Activated naive CD4-positive, alpha-beta T cell treated with anti-CD3 and anti-CD28 coated beads, Interleukin-2, amount 10 ng/mL, durations not matched to agents 7 days and 5 days (primary cell): ENCODE data around the gene ANKS4B.
"Not testable (repeated sequence)": the region's sequence is repeated elsewhere in the genome, so short reads cannot be mapped to it uniquely, and the experiment has no call there.

Experiments used
- CTCF ChIA-PET: fragments of 350-600 bp; sonication (Branson Sonifier 250); formaldehyde crosslinking; loops from one replicate; lab custom pipeline; 2021; ENCODE audit warnings: antibody characterized with exemption; lab: Charles Lee
- DNase-seq: peaks from one replicate; pipeline ENCODE4 v3.0.0-alpha.2; 2020
- H3K27ac Mint-ChIP-seq: one replicate; pipeline ENCODE4 v1.8.0; 2021; ENCODE audit warnings: mild to moderate bottlenecking, moderate library complexity, mixed read lengths
- H3K27me3 Mint-ChIP-seq: one replicate; pipeline ENCODE4 v1.8.0; 2021; ENCODE audit warnings: mild to moderate bottlenecking, mixed read lengths
- H3K36me3 Mint-ChIP-seq: one replicate; pipeline ENCODE4 v1.8.0; 2021; ENCODE audit warnings: mixed read lengths
- H3K4me1 Mint-ChIP-seq: one replicate; pipeline ENCODE4 v1.8.0; 2021; ENCODE audit warnings: mixed read lengths
- H3K4me3 Mint-ChIP-seq: one replicate; pipeline ENCODE4 v1.8.0; 2021; ENCODE audit warnings: mild to moderate bottlenecking, moderate library complexity, mixed read lengths
- H3K9me3 Mint-ChIP-seq: one replicate; pipeline ENCODE4 v1.8.0; 2021; ENCODE audit warnings: mixed read lengths

ANKS4B gene

GRCh38 chr16:21277927-21278706, 44.6 kb downstream of the ANKS4B start, which contains the start of gene CRYM:
CRYM (minus strand) TSS chr16:21278290; CDS start chr16:21278251, 39 bp downstream.
- Mint-ChIP-seq H3K4me1 (peaks cover 5% of the 10 kb centered on the region), H3K4me3 (peak within 1 kb of the TSS; percentile 35), H3K9me3 (no peaks in the 10 kb centered on the region), H3K27ac (no peak within 1 kb of the TSS), H3K36me3 (no peaks in the 10 kb centered on the region), H3K27me3 (peaks cover 80% of the 10 kb centered on the region)
- CTCF ChIA-PET: interaction anchor here (0.8 to 2.3 kb wide), 5 partner anchors 22 to 121 kb away, joined by 3 to 15 read pairs (median 4); partner anchors contain the start of gene LDAF1
- peak; percentile 66 for DNase-seq

GRCh38 chr16:21279501-21279900, 46.0 kb downstream of the ANKS4B start:
- Mint-ChIP-seq H3K4me3 (no peak overlapping the region), H3K27ac (no peak overlapping the region), H3K4me1 (peaks cover 8% of the 10 kb centered on the region), H3K9me3 (no peaks in the 10 kb centered on the region), H3K36me3 (no peaks in the 10 kb centered on the region), H3K27me3 (peaks cover 88% of the 10 kb centered on the region)
- no peak for DNase-seq
- CTCF ChIA-PET: interaction anchor here (0.8 to 1.1 kb wide), 3 partner anchors 122 to 1040 kb away, joined by 3 to 4 read pairs (median 3); no protein-coding TSS in a partner anchor

GRCh38 chr16:21281698-21282389, 48.3 kb downstream of the ANKS4B start:
- Mint-ChIP-seq H3K36me3 (no peaks in the 10 kb centered on the region), H3K27me3 (peaks cover 76% of the 10 kb centered on the region), H3K4me1 (peaks cover 8% of the 10 kb centered on the region), H3K27ac (no peak overlapping the region), H3K9me3 (no peaks in the 10 kb centered on the region), H3K4me3 (no peak overlapping the region)
- no peak for DNase-seq
- CTCF ChIA-PET: no interaction called here

GRCh38 chr16:21283521-21284289, 50.2 kb downstream of the ANKS4B start:
- H3K9me3 Mint-ChIP-seq: no peaks in the 10 kb centered on the region
- no peak overlapping the region for H3K27ac Mint-ChIP-seq
- CTCF ChIA-PET: interaction anchor here (1.4 kb wide), 1 partner anchor 10 kb away, joined by 3 read pairs; no protein-coding TSS in a partner anchor
- H3K4me1 Mint-ChIP-seq: peaks cover 3% of the 10 kb centered on the region
- peaks cover 66% of the 10 kb centered on the region for H3K27me3 Mint-ChIP-seq
- H3K4me3 Mint-ChIP-seq: no peak overlapping the region
- no peak for DNase-seq
- H3K36me3 Mint-ChIP-seq: no peaks in the 10 kb centered on the region

- CTCF ChIA-PET: no interaction called here
- DNase-seq: no peak
- peaks cover 60% of the 10 kb centered on the region for H3K27me3 Mint-ChIP-seq
- H3K36me3 Mint-ChIP-seq: no peaks in the 10 kb centered on the region
- H3K9me3 Mint-ChIP-seq: no peaks in the 10 kb centered on the region
- no peak overlapping the region for H3K4me3 Mint-ChIP-seq
- peaks cover 3% of the 10 kb centered on the region for H3K4me1 Mint-ChIP-seq
- H3K27ac Mint-ChIP-seq: no peak overlapping the region
These were observed 50.9 kb downstream of the ANKS4B start for GRCh38 chr16:21284414-21284813.

GRCh38 chr16:21285314-21285713, 51.8 kb downstream of the ANKS4B start:
- CTCF ChIA-PET: interaction anchor here (1.2 kb wide), 1 partner anchor 15 kb away, joined by 5 read pairs; no protein-coding TSS in a partner anchor
- H3K4me1 Mint-ChIP-seq: peaks cover 3% of the 10 kb centered on the region
- H3K36me3 Mint-ChIP-seq: no peaks in the 10 kb centered on the region
- H3K4me3 Mint-ChIP-seq: no peak overlapping the region
- peaks cover 58% of the 10 kb centered on the region for H3K27me3 Mint-ChIP-seq
- H3K27ac Mint-ChIP-seq: no peak overlapping the region
- H3K9me3 Mint-ChIP-seq: no peaks in the 10 kb centered on the region
- no peak for DNase-seq

- H3K4me3 Mint-ChIP-seq, H3K9me3 Mint-ChIP-seq, DNase-seq, H3K4me1 Mint-ChIP-seq, H3K36me3 Mint-ChIP-seq, H3K27ac Mint-ChIP-seq: not testable (repeated sequence)
- CTCF ChIA-PET: interaction anchor here (0.6 kb wide), 1 partner anchor 18 kb away, joined by 4 read pairs; no protein-coding TSS in a partner anchor
- peaks cover 33% of the 10 kb centered on the region for H3K27me3 Mint-ChIP-seq
These were observed 56.3 kb downstream of the ANKS4B start for GRCh38 chr16:21289789-21290188.

GRCh38 chr16:21300309-21301167, 67.0 kb downstream of the ANKS4B start:
- DNase-seq: peak; percentile 77
- CTCF ChIA-PET: interaction anchor here (0.6 to 4.1 kb wide), 15 partner anchors 15 to 1028 kb away, joined by 3 to 23 read pairs (median 4); partner anchors contain the start of gene LDAF1
- Mint-ChIP-seq H3K4me1 (peaks cover 24% of the 10 kb centered on the region), H3K9me3 (no peaks in the 10 kb centered on the region), H3K27me3 (peaks cover 30% of the 10 kb centered on the region), H3K27ac (peak overlapping the region; percentile 26), H3K4me3 (peak overlapping the region; percentile 90), H3K36me3 (no peaks in the 10 kb centered on the region)

GRCh38 chr16:21301168-21301894, 67.8 kb downstream of the ANKS4B start:
- H3K4me3 Mint-ChIP-seq: peak overlapping the region; percentile 90
- H3K9me3 Mint-ChIP-seq: no peaks in the 10 kb centered on the region
- peaks cover 27% of the 10 kb centered on the region for H3K27me3 Mint-ChIP-seq
- CTCF ChIA-PET: interaction anchor here (0.7 to 4.1 kb wide), 14 partner anchors 24 to 1027 kb away, joined by 3 to 23 read pairs (median 3); partner anchors contain the start of gene LDAF1
- no peaks in the 10 kb centered on the region for H3K36me3 Mint-ChIP-seq
- peak overlapping the region; percentile 56 for H3K27ac Mint-ChIP-seq
- DNase-seq: peak; percentile 72
- H3K4me1 Mint-ChIP-seq: peaks cover 24% of the 10 kb centered on the region

GRCh38 chr16:21301895-21302291, 68.4 kb downstream of the ANKS4B start:
- DNase-seq: no peak
- CTCF ChIA-PET: interaction anchor here (1.1 to 4.1 kb wide), 2 partner anchors 113 to 1021 kb away, joined by 3 to 23 read pairs; no protein-coding TSS in a partner anchor
- Mint-ChIP-seq H3K27me3 (peaks cover 27% of the 10 kb centered on the region), H3K27ac (no peak overlapping the region), H3K4me3 (peak overlapping the region; percentile 90), H3K4me1 (peaks cover 24% of the 10 kb centered on the region), H3K36me3 (no peaks in the 10 kb centered on the region), H3K9me3 (no peaks in the 10 kb centered on the region)

- H3K27me3 Mint-ChIP-seq: peaks cover 27% of the 10 kb centered on the region
- no peak for DNase-seq
- H3K36me3 Mint-ChIP-seq: no peaks in the 10 kb centered on the region
- peaks cover 24% of the 10 kb centered on the region for H3K4me1 Mint-ChIP-seq
- no peaks in the 10 kb centered on the region for H3K9me3 Mint-ChIP-seq
- no peak overlapping the region for H3K27ac Mint-ChIP-seq
- peak overlapping the region; percentile 90 for H3K4me3 Mint-ChIP-seq
- CTCF ChIA-PET: interaction anchor here (1.1 to 4.1 kb wide), 2 partner anchors 113 to 1021 kb away, joined by 3 to 23 read pairs; no protein-coding TSS in a partner anchor
These were observed 69.0 kb downstream of the ANKS4B start for GRCh38 chr16:21302454-21302853.

- Mint-ChIP-seq H3K27me3 (peaks cover 27% of the 10 kb centered on the region), H3K9me3 (no peaks in the 10 kb centered on the region), H3K4me3 (no peak overlapping the region), H3K36me3 (no peaks in the 10 kb centered on the region), H3K27ac (no peak overlapping the region), H3K4me1 (peaks cover 24% of the 10 kb centered on the region)
- CTCF ChIA-PET: interaction anchor here (1.1 to 4.1 kb wide), 2 partner anchors 114 to 1020 kb away, joined by 3 to 23 read pairs; no protein-coding TSS in a partner anchor
- DNase-seq: no peak
These were observed 69.5 kb downstream of the ANKS4B start for GRCh38 chr16:21302898-21303528.
